PC-3 (cell line): ENCODE results near the gene OR2H1.

Experiments
- EZH2 ChIP-seq: fragments of 300-600 bp; sonication (generic); IDR thresholded peaks from one replicate; pipeline ENCODE4 v1.6.1; 2017; ENCODE audit warnings: antibody characterized with exemption, mild to moderate bottlenecking, low read length; ENCODE audit not compliant: unreplicated experiment
- TF ChIP-seq, protein P1 (sequence below): fragments of 300-600 bp; sonication (generic); conservative IDR thresholded peaks from 2 replicates; pipeline ENCODE4 v1.5.1; 2017; ENCODE audit warnings: antibody characterized with exemption, low read depth, mild to moderate bottlenecking, low read length

GRCh38 chr6:29424168-29424567, 32.8 kb upstream of the OR2H1 start:
- TF ChIP-seq, protein P1, sequence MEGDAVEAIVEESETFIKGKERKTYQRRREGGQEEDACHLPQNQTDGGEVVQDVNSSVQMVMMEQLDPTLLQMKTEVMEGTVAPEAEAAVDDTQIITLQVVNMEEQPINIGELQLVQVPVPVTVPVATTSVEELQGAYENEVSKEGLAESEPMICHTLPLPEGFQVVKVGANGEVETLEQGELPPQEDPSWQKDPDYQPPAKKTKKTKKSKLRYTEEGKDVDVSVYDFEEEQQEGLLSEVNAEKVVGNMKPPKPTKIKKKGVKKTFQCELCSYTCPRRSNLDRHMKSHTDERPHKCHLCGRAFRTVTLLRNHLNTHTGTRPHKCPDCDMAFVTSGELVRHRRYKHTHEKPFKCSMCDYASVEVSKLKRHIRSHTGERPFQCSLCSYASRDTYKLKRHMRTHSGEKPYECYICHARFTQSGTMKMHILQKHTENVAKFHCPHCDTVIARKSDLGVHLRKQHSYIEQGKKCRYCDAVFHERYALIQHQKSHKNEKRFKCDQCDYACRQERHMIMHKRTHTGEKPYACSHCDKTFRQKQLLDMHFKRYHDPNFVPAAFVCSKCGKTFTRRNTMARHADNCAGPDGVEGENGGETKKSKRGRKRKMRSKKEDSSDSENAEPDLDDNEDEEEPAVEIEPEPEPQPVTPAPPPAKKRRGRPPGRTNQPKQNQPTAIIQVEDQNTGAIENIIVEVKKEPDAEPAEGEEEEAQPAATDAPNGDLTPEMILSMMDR = no peak
- no peak for TF ChIP-seq EZH2
